GM19043 (cell line): ENCODE data around the gene BSG.
"Not testable (repeated sequence)": the region's sequence is repeated elsewhere in the genome, so short reads cannot be mapped to it uniquely, and the experiment has no call there.

Source experiments
- ATAC-seq: cut with Tn5 transposase; IDR thresholded peaks from one replicate; pipeline ENCODE4 v1.9.1; 2021; ENCODE audit warnings: low read depth; ENCODE audit not compliant: unreplicated experiment

BSG gene

GRCh38 chr19:584240-585001 is 12.0 kb downstream of the BSG start:
- ATAC-seq = no peak

- ATAC-seq = not testable (repeated sequence)
Measured at GRCh38 chr19:585146-585545, 12.8 kb downstream of the BSG start.

- no peak for ATAC-seq
Measured at GRCh38 chr19:585551-586110, 13.2 kb downstream of the BSG start.

- ATAC-seq = no peak
Measured at GRCh38 chr19:588093-588740, 15.8 kb downstream of the BSG start.

DNA sequence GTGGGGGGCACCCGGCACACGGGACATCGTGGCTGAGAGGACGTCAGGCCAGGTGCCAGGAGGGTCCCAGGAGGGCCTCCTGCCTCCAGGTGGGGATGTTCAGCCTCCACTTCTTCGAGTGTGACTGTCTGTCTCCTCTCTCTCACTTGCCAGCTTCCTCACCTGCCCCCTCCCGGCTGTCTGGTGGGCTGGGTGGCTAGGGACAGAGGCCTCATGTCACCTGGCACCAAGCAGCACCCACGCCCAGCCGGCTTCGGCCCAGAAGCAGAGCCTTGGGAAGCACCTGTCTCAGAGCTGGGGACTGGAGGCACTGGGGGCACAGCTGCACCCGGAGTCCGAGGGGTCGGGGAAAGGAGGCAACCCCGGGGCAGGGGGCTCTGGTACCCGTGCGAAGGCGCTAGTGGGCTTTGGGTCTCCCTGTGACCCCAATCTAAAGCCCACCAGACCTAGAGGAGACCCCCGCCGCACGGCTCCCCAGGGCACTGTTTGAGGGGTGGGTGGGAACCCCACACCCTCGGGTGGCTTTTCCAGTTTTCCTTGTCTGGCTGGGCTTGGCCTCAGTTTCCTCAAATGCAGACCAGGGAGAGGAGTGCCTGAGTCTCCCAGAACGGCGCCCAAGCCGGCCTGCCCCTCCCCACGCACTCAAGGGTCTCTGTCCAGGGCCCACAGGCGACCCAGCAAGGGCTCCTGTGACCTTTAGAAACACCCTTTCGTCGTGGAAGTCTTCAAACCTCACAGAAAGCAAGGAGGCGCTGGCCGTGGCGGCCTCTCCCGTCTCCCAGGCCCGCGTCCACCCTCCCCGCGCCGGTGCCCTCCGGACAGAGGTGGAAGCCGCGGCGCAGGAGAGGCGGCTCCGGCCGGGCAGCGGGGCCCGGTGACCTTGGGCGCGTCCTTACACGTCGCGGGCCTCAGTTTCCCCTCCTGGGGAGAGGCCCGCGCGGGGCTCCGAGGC is 16.6 kb downstream of the BSG start:
- no peak for ATAC-seq

GRCh38 chr19:589693-590395 is 17.4 kb downstream of the BSG start, which contains the start of gene HCN2:
TSS of gene HCN2 (plus strand) at chr19:589881. CDS start at chr19:589946, 65 bp downstream.
- no peak for ATAC-seq

DNA sequence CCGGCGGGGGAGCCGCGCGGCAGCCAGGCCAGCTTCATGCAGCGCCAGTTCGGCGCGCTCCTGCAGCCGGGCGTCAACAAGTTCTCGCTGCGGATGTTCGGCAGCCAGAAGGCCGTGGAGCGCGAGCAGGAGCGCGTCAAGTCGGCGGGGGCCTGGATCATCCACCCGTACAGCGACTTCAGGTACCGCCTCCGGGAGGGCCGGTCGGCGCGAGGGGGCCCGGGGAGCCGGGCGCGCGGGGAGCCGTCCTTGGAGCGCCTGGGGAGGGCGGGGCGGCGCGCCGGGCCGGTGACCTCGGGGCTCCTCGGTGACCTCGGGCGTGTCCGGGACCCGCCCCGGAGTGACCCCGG is 18.0 kb downstream of the BSG start:
- ATAC-seq = no peak

DNA sequence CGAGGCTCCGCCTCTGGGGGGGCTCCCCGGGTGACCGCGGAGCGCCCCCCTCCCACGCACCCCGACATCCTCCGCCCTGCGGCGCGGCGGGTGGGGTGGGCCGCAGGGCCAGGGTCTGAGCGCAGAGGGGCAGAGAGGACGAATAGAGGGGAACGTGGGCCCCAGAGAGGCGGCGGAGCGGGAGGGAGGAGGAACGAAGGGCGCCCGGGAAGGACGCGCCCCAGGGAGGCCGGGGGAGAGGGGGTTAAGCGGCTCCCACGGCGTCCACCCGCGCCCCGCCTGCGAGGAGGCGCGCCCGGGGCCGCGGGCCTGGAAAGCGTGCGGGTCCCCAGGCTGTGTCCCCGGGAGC is 18.3 kb downstream of the BSG start:
- no peak for ATAC-seq

DNA sequence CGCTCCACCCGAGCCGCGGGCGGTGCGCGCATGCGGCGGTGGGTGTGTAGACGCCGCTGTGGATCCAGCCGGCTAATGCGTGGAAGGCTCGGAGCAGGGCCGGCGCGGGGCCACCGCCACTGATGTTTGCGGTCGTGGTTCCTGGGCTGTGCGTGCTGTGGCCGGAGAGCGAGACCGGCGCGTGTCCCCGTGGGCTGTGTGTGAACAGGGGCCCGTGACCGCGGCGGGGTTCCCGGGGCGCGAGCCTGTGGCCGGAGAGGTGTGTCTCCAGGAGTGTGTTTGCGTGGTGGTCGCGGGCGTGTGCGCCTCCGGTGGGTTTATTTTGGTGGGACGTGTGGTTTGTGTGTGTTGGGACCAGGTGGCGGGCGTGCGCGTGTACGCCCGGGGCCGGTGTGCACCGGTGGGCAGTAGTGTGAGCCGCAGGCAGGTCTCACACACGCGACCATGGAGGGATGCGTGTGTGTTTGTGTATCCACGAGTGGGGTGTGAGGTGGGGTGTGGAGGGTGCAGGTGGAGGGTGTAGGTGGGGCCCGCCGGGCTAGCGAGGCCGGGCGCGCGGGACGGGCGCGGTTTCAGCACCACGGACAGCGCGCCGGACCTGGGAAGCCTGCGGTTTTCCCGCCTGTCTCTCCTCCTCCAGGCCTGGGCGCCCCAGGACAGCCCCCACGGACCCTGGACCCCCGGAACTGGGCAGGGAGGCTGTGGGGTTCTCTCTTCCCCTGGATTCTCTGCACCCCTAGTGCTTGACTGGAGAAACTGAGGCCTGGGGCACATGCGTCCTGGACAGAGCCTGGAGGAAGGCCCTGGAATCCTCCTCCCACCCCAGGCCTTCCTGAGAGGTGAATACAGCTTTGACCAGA is 18.9 kb downstream of the BSG start:
- ATAC-seq = no peak

GRCh38 chr19:592101-592500 is 19.7 kb downstream of the BSG start:
- no peak for ATAC-seq

- ATAC-seq = no peak
Measured at GRCh38 chr19:593055-593454, 20.7 kb downstream of the BSG start.

- ATAC-seq = no peak
Measured at GRCh38 chr19:593505-593904, 21.1 kb downstream of the BSG start.

- no peak for ATAC-seq
Measured at GRCh38 chr19:594265-594870, 22.0 kb downstream of the BSG start.

- no peak for ATAC-seq
Measured at GRCh38 chr19:595326-596262, 23.2 kb downstream of the BSG start.

DNA sequence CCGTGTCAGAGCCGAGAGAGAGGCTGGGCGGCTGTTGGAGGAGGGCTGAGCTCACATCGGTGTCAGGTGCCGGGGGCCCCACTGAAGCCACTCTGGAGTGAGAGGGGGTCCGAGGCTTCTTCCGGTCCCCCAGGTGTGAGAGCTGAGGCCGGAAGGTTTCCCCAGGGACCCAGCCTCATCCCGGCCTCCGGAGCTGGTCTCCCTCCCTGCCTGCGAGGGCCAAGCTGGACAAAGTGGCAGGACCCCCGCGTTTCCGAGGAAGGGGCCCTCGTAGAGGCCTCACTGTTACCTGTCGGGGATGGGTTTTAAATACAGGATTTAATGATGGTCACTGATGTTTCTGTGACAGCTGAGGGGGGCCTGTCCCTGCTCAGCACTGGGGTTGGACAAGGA is 23.9 kb downstream of the BSG start:
- ATAC-seq = no peak

DNA sequence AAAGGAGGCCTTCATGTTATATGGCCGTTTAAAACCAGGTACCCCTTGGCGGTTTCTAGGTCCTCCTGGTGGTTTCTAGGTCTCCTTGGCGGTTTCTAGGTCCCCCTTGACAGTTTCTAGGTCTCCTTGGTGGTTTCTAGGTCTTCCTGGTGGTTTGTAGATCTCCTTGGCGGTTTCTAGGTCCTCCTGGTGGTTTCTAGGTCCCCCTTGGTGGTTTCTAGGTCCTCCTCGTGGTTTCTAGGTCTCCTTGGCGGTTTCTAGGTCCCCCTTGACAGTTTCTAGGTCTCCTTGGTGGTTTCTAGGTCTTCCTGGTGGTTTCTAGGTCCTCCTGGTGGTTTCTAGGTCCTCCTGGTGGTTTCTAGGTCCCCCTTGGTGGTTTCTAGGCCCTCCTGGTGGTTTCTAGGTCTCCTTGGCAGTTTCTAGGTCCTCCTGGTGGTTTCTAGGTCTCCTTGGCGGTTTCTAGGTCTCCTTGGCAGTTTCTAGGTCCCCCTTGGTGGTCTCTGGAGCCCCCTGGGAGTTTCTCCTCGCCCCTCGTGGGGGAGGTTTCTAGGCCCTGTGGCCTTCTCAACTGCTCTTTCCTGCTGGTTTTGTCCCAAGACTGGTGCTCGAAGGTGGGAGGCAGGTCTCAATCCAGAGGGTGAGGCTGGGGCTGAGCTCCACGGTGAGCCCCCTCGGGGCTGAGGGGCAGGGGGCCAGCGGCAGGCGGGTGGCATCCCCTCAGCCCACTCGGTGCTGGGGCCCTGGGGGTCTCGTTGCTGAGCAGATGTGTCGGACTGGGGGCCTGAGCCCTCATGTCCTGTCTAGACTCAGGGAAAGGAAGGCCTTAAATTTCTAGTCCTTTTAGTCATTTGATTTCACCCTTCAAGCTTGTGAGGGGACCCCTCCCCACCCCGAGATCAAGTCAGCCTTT is 25.3 kb downstream of the BSG start:
- no peak for ATAC-seq

GRCh38 chr19:601310-601709 is 28.9 kb downstream of the BSG start:
- ATAC-seq = no peak
